Inflammatory macrophage (primary cell): Measurements from ENCODE around the gene RALGPS1.

ENCODE experiments used
- DNase-seq, 2 donors: peaks; one replicate each; pipeline ENCODE4 v3.0.0-alpha.2; 2020 to 2022

The RALGPS1 gene

DNA sequence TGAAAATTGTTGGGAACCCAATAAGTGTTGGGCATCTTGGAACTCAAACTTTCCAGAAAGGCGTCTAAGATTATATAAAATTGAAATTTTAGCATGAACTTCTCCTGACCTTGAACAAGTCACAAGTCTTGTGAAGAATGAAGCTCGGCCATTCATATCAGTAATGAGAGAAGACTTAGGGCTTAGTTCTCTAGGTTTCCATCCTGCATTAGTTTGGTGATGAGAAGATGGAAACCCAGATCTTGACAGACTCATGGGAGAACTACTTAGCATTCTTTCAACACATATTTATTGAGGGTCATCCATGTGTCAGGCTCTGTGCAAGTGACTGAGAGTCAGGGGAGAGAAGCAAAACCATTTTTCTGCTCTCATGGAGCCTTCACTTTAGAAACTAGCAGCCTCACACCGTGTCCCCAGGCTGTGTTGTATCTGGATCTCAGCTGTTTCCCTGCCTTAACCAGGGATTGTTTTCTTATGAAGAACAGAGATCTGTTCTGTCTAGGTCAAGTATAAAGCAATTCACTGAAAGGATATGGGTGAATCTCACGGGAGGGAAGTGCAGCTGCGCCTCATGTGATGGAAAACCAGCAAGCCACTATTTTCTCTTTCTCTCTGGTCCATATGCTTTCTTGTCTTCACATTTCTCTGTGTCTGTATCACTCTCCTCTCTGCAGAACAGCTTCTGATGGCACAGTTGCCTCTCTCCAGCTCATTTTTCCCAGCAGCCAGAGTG lies 353.4 kb downstream of the RALGPS1 start:
- no peak for DNase-seq

DNA sequence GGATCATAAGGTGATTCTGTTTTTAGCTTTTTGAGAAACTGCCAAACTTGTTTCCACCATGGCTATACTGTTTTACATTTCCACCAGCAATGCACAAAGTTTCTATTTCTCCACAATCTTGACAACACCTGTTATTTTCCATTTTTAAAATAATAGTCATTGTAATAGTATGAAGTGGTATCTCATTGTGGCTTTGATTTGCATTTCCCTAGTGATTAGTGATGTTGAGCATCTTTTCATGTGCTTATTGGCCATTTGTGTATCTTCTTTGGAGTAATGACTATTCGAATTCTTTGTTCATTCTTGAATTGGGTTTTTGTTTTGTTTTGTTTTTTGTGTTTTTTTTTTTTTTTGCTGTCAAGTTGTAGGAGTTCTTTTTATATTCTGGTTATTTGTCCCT lies 354.9 kb downstream of the RALGPS1 start:
- no peak for DNase-seq
